Neutrophil (primary cell): ENCODE data around the gene RETN.

ENCODE experiments used
- H3K27ac ChIP-seq: fragments of 200-600 bp; sonication (generic); 2 replicates; pipeline ENCODE4 v1.5.1; 2016; ENCODE audit warnings: mild to moderate bottlenecking, moderate library complexity
- H3K27me3 ChIP-seq: fragments of 200-600 bp; sonication (generic); 2 replicates; pipeline ENCODE4 v1.6.0; 2016; ENCODE audit warnings: mild to moderate bottlenecking
- H3K36me3 ChIP-seq: fragments of 200-600 bp; sonication (generic); 2 replicates; pipeline ENCODE4 v1.5.1; 2017
- H3K4me1 ChIP-seq, 2 experiments: fragments of 200-600 bp in 1 of 2; sonication (generic) in 1 of 2; 1 replicate in 1 of 2; 2 replicates in 1 of 2; pipeline versions ENCODE4 v1.5.1 to v1.6.1; 2013 to 2016; ENCODE audit warnings: low read depth in 1 of 2, low read length in 1 of 2, mild to moderate bottlenecking in 1 of 2, moderate library complexity in 1 of 2; ENCODE audit not compliant: control insufficient read depth in 1 of 2, insufficient read depth in 1 of 2
- H3K4me3 ChIP-seq, 2 experiments: fragments of 200-600 bp in 1 of 2; sonication (generic) in 1 of 2; 1 replicate in 1 of 2; 2 replicates in 1 of 2; pipeline ENCODE4 v1.5.1; 2013 to 2016; ENCODE audit warnings: low read depth in 1 of 2, low read length in 1 of 2, mild to moderate bottlenecking in 1 of 2, moderate library complexity in 1 of 2
- H3K9me3 ChIP-seq: fragments of 200-600 bp; sonication (generic); 2 replicates; pipeline ENCODE4 v1.5.1; 2016
- CTCF ChIP-seq: fragments of 200-600 bp; sonication (generic); IDR thresholded peaks from 2 replicates; pipeline ENCODE4 v1.5.1; 2016; ENCODE audit warnings: antibody characterized with exemption

Gene RETN

GRCh38 chr19:7679771-7680605 is 11.1 kb downstream of the RETN start:
- Histone ChIP-seq H3K27me3 (no peaks in the 10 kb centered on the region), H3K4me1 (peaks cover 71 to 73% of the 10 kb centered on the region in 2 experiments), H3K4me3 (peak overlapping the region; percentile 97 to 100), H3K36me3 (peaks cover 31% of the 10 kb centered on the region), H3K27ac (peak overlapping the region; percentile 96), H3K9me3 (no peaks in the 10 kb centered on the region)
- no peak for TF ChIP-seq CTCF

- H3K9me3 ChIP-seq = no peaks in the 10 kb centered on the region
- H3K27me3 ChIP-seq = no peaks in the 10 kb centered on the region
- H3K4me3 ChIP-seq = peak within 1 kb of the TSS; percentile 97 to 100
- H3K4me1 ChIP-seq = peaks cover 63 to 65% of the 10 kb centered on the region in 2 experiments
- peaks cover 39% of the 10 kb centered on the region for H3K36me3 ChIP-seq
- H3K27ac ChIP-seq = peak within 1 kb of the TSS; percentile 96
- peak; percentile 100 for TF ChIP-seq CTCF
These were observed 11.9 kb downstream of the RETN start, which contains the start of gene TRAPPC5 for GRCh38 chr19:7680606-7681339. Gene TRAPPC5, plus strand, starts transcription at chr19:7680833. Its CDS starts 1,421 bp downstream, at chr19:7682254.

GRCh38 chr19:7681340-7682174 is 12.7 kb downstream of the RETN start:
- H3K9me3 ChIP-seq = no peaks in the 10 kb centered on the region
- H3K27me3 ChIP-seq = no peaks in the 10 kb centered on the region
- peaks cover 41% of the 10 kb centered on the region for H3K36me3 ChIP-seq
- peak overlapping the region; percentile 97 to 100 for H3K4me3 ChIP-seq
- peaks cover 55 to 57% of the 10 kb centered on the region in 2 experiments for H3K4me1 ChIP-seq
- peak; percentile 79 for TF ChIP-seq CTCF
- H3K27ac ChIP-seq = peak overlapping the region; percentile 96

- Histone ChIP-seq H3K27me3 (no peaks in the 10 kb centered on the region), H3K36me3 (peaks cover 41% of the 10 kb centered on the region), H3K4me3 (peak overlapping the region; percentile 97 to 100), H3K27ac (peak overlapping the region; percentile 96), H3K9me3 (no peaks in the 10 kb centered on the region), H3K4me1 (peaks cover 48 to 49% of the 10 kb centered on the region in 2 experiments)
- TF ChIP-seq CTCF = no peak
These were observed 13.5 kb downstream of the RETN start for GRCh38 chr19:7682175-7682855.
